ENCODE results near the gene VPS37C.

DNA sequence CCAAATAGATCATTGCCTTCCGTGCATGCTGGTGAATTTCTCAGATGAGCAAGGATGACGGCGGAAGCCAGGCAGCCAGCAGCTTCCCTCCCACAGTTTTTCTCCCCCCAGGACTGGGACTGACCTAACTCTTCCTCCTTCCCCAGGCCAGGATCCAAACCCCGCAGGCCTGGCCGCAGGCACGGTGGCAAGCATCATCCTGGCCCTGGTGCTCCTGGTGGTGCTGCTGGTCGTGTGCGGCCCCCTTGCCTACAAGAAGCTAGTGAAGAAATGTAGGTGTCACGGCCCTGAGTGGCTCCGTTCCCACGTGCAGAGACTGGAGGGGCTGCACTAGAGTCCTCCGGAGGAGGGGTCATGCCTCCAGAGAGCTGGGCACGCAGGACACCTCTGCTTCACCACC, 38.5 kb downstream of the VPS37C start:
- TF ChIP-seq, protein P1, sequence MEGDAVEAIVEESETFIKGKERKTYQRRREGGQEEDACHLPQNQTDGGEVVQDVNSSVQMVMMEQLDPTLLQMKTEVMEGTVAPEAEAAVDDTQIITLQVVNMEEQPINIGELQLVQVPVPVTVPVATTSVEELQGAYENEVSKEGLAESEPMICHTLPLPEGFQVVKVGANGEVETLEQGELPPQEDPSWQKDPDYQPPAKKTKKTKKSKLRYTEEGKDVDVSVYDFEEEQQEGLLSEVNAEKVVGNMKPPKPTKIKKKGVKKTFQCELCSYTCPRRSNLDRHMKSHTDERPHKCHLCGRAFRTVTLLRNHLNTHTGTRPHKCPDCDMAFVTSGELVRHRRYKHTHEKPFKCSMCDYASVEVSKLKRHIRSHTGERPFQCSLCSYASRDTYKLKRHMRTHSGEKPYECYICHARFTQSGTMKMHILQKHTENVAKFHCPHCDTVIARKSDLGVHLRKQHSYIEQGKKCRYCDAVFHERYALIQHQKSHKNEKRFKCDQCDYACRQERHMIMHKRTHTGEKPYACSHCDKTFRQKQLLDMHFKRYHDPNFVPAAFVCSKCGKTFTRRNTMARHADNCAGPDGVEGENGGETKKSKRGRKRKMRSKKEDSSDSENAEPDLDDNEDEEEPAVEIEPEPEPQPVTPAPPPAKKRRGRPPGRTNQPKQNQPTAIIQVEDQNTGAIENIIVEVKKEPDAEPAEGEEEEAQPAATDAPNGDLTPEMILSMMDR (IDR thresholded peaks at IDR 0.05): no peak
- no peak for TF ChIP-seq POLR2A (IDR thresholded peaks at IDR 0.05)
- TF ChIP-seq EP300 (IDR thresholded peaks at IDR 0.05): no peak

All from ovary (tissue), 3 donors.